Body of pancreas (tissue), 4 donors: ENCODE data around the gene GNL2.

Source experiments
- POLR2A ChIP-seq, 3 donors: fragments of 450-650 bp; IDR thresholded peaks; one replicate each; pipeline ENCODE4 v1.6.1; 2016; ENCODE audit warnings: antibody characterized with exemption in 3 of 3, mild to moderate bottlenecking in 2 of 3
- TF ChIP-seq, protein P1 (sequence below), 7 experiments: fragments of 450-650 bp in 4 of 7; fragments of 200-600 bp in 3 of 7; sonication (generic) in 3 of 7; IDR thresholded peaks; one replicate each; pipeline ENCODE4 v1.5.1; 2016 to 2019; ENCODE audit warnings: antibody characterized with exemption in 7 of 7

GRCh38 chr1:37622131-37622530, 26.4 kb upstream of the GNL2 start:
- TF ChIP-seq POLR2A (IDR thresholded peaks at IDR 0.05): no peak
- TF ChIP-seq, protein P1, sequence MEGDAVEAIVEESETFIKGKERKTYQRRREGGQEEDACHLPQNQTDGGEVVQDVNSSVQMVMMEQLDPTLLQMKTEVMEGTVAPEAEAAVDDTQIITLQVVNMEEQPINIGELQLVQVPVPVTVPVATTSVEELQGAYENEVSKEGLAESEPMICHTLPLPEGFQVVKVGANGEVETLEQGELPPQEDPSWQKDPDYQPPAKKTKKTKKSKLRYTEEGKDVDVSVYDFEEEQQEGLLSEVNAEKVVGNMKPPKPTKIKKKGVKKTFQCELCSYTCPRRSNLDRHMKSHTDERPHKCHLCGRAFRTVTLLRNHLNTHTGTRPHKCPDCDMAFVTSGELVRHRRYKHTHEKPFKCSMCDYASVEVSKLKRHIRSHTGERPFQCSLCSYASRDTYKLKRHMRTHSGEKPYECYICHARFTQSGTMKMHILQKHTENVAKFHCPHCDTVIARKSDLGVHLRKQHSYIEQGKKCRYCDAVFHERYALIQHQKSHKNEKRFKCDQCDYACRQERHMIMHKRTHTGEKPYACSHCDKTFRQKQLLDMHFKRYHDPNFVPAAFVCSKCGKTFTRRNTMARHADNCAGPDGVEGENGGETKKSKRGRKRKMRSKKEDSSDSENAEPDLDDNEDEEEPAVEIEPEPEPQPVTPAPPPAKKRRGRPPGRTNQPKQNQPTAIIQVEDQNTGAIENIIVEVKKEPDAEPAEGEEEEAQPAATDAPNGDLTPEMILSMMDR (IDR thresholded peaks at IDR 0.05): no peak
